Measurements from ENCODE around the gene GRM2.

The GRM2 gene

GRCh38 chr3:51662456-51662855 lies 44.4 kb upstream of the GRM2 start:
- H2AFZ ChIP-seq (ENCODE audit: low read length): no peak overlapping the region
- H3F3A ChIP-seq (ENCODE audit: insufficient read depth, low read length): no peaks in the 10 kb centered on the region; the same call in 1 of the 2 replicates
- H3K27ac ChIP-seq (ENCODE audit: low read length): no peak overlapping the region
- no peaks in the 10 kb centered on the region for H4K20me1 ChIP-seq (ENCODE audit: insufficient read depth, low read length)
- 0 out of 2 replicates have a peak, but pooled peaks cover 3% of the 10 kb centered on the region for H3K36me3 ChIP-seq (replicated peaks; ENCODE audit: insufficient read depth, low read length)
- TF ChIP-seq EZH2phosphoT487 (IDR thresholded peaks at IDR 0.05; ENCODE audit: low read length) (no peak), EZH2 (optimal IDR thresholded peaks at IDR 0.05; ENCODE audit: low read depth, low read length) (no peak)
- TF ChIP-seq, protein P1, sequence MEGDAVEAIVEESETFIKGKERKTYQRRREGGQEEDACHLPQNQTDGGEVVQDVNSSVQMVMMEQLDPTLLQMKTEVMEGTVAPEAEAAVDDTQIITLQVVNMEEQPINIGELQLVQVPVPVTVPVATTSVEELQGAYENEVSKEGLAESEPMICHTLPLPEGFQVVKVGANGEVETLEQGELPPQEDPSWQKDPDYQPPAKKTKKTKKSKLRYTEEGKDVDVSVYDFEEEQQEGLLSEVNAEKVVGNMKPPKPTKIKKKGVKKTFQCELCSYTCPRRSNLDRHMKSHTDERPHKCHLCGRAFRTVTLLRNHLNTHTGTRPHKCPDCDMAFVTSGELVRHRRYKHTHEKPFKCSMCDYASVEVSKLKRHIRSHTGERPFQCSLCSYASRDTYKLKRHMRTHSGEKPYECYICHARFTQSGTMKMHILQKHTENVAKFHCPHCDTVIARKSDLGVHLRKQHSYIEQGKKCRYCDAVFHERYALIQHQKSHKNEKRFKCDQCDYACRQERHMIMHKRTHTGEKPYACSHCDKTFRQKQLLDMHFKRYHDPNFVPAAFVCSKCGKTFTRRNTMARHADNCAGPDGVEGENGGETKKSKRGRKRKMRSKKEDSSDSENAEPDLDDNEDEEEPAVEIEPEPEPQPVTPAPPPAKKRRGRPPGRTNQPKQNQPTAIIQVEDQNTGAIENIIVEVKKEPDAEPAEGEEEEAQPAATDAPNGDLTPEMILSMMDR (IDR thresholded peaks at IDR 0.05; ENCODE audit: low read length): no peak
- no peak overlapping the region for H3K4me3 ChIP-seq (ENCODE audit: low read length)
- no peaks in the 10 kb centered on the region for H3K4me1 ChIP-seq (ENCODE audit: low read length)
- H3K9me2 ChIP-seq (replicated peaks; ENCODE audit: insufficient read depth, low read length): no peaks in the 10 kb centered on the region
- H3K79me2 ChIP-seq (ENCODE audit: low read length): no peaks in the 10 kb centered on the region
- no peak for DNase-seq
- H3K4me2 ChIP-seq (ENCODE audit: low read depth, low read length): no peak overlapping the region
- no peak overlapping the region for H3K9ac ChIP-seq (ENCODE audit: low read length)
- no peaks in the 10 kb centered on the region for H3K9me3 ChIP-seq (replicated peaks; ENCODE audit: insufficient read depth, low read length)
- H3K27me3 ChIP-seq (replicated peaks; ENCODE audit: insufficient read depth, low read length): no peaks in the 10 kb centered on the region

GRCh38 chr3:51668756-51669155 lies 38.1 kb upstream of the GRM2 start:
- no peak for DNase-seq
- H3K9me2 ChIP-seq (replicated peaks; ENCODE audit: insufficient read depth, low read length): no peaks in the 10 kb centered on the region
- H3K9me3 ChIP-seq (replicated peaks; ENCODE audit: insufficient read depth, low read length): no peaks in the 10 kb centered on the region
- TF ChIP-seq EZH2phosphoT487 (IDR thresholded peaks at IDR 0.05; ENCODE audit: low read length) (no peak), EZH2 (optimal IDR thresholded peaks at IDR 0.05; ENCODE audit: low read depth, low read length) (no peak)
- TF ChIP-seq, protein P1 (IDR thresholded peaks at IDR 0.05; ENCODE audit: low read length): no peak
- peaks cover 15% of the 10 kb centered on the region for H3K4me1 ChIP-seq (ENCODE audit: low read length)
- no peaks in the 10 kb centered on the region for H3K27me3 ChIP-seq (replicated peaks; ENCODE audit: insufficient read depth, low read length)
- no peak overlapping the region for H3K4me2 ChIP-seq (ENCODE audit: low read depth, low read length)
- peaks cover 4% of the 10 kb centered on the region; the same call in 1 of the 2 replicates for H3K79me2 ChIP-seq (ENCODE audit: low read length)
- H3K4me3 ChIP-seq (ENCODE audit: low read length): no peak overlapping the region
- H4K20me1 ChIP-seq (ENCODE audit: insufficient read depth, low read length): no peaks in the 10 kb centered on the region
- H3K36me3 ChIP-seq (replicated peaks; ENCODE audit: insufficient read depth, low read length): no peaks in the 10 kb centered on the region
- no peak overlapping the region for H3K27ac ChIP-seq (ENCODE audit: low read length)
- H2AFZ ChIP-seq (ENCODE audit: low read length): no peak overlapping the region
- no peak overlapping the region for H3K9ac ChIP-seq (ENCODE audit: low read length)
- H3F3A ChIP-seq (ENCODE audit: insufficient read depth, low read length): peaks cover 23% of the 10 kb centered on the region

GRCh38 chr3:51669241-51670052 lies 37.4 kb upstream of the GRM2 start:
- Histone ChIP-seq H3K4me2 (ENCODE audit: low read depth, low read length) (no peak overlapping the region), H3K9me3 (replicated peaks; ENCODE audit: insufficient read depth, low read length) (no peaks in the 10 kb centered on the region), H3K27me3 (replicated peaks; ENCODE audit: insufficient read depth, low read length) (no peaks in the 10 kb centered on the region), H3K9me2 (replicated peaks; ENCODE audit: insufficient read depth, low read length) (no peaks in the 10 kb centered on the region), H3F3A (ENCODE audit: insufficient read depth, low read length) (peaks cover 23% of the 10 kb centered on the region), H3K79me2 (ENCODE audit: low read length) (peaks cover 4% of the 10 kb centered on the region; the same call in 1 of the 2 replicates), H3K4me1 (ENCODE audit: low read length) (peaks cover 15% of the 10 kb centered on the region), H2AFZ (ENCODE audit: low read length) (no peak overlapping the region), H3K36me3 (replicated peaks; ENCODE audit: insufficient read depth, low read length) (no peaks in the 10 kb centered on the region), H3K4me3 (ENCODE audit: low read length) (no peak overlapping the region), H3K9ac (ENCODE audit: low read length) (no peak overlapping the region), H3K27ac (ENCODE audit: low read length) (no peak overlapping the region), H4K20me1 (ENCODE audit: insufficient read depth, low read length) (no peaks in the 10 kb centered on the region)
- DNase-seq: peak; percentile 79
- TF ChIP-seq EZH2 (optimal IDR thresholded peaks at IDR 0.05; ENCODE audit: low read depth, low read length): no peak
- no peak for TF ChIP-seq EZH2phosphoT487 (IDR thresholded peaks at IDR 0.05; ENCODE audit: low read length)
- TF ChIP-seq, protein P1 (IDR thresholded peaks at IDR 0.05; ENCODE audit: low read length): peak; percentile 98

All from MM.1S (cell line).